IPS-NIHi7 (cell line): Measurements from ENCODE around the gene AKAP6.
"Not testable (repeated sequence)": the region's sequence is repeated elsewhere in the genome, so short reads cannot be mapped to it uniquely, and the experiment has no call there.

Source experiments
- DNase-seq: peaks from one replicate; pipeline ENCODE4 v3.0.0; 2012; ENCODE audit warnings: mixed read lengths; ENCODE audit errors: extremely low spot score

The AKAP6 gene

GRCh38 chr14:32578181-32578580, 249.1 kb downstream of the AKAP6 start:
- no peak for DNase-seq

- not testable (repeated sequence) for DNase-seq
Measured at GRCh38 chr14:32583427-32583826, 254.3 kb downstream of the AKAP6 start.

GRCh38 chr14:32584079-32584478, 255.0 kb downstream of the AKAP6 start:
- no peak for DNase-seq

- no peak for DNase-seq
Measured at GRCh38 chr14:32587461-32587860, 258.4 kb downstream of the AKAP6 start.

- peak; percentile 46 for DNase-seq
Measured at GRCh38 chr14:32588448-32589320, 259.6 kb downstream of the AKAP6 start.

- no peak for DNase-seq
Measured at GRCh38 chr14:32590157-32590556, 261.1 kb downstream of the AKAP6 start.

- DNase-seq = no peak
Measured at GRCh38 chr14:32593290-32593942, 264.3 kb downstream of the AKAP6 start.

GRCh38 chr14:32594766-32595165, 265.7 kb downstream of the AKAP6 start:
- no peak for DNase-seq

GRCh38 chr14:32595497-32595896, 266.4 kb downstream of the AKAP6 start:
- DNase-seq = no peak

GRCh38 chr14:32596390-32596789, 267.3 kb downstream of the AKAP6 start:
- DNase-seq = no peak

- no peak for DNase-seq
Measured at GRCh38 chr14:32597771-32598170, 268.7 kb downstream of the AKAP6 start.

GRCh38 chr14:32601069-32601468, 272.0 kb downstream of the AKAP6 start:
- DNase-seq = no peak

- DNase-seq = no peak
Measured at GRCh38 chr14:32601906-32602305, 272.8 kb downstream of the AKAP6 start.

GRCh38 chr14:32602699-32603098, 273.6 kb downstream of the AKAP6 start:
- DNase-seq = no peak

- DNase-seq = no peak
Measured at GRCh38 chr14:32603992-32604565, 275.0 kb downstream of the AKAP6 start.

GRCh38 chr14:32606301-32606700, 277.2 kb downstream of the AKAP6 start:
- no peak for DNase-seq

GRCh38 chr14:32607399-32607798, 278.3 kb downstream of the AKAP6 start:
- DNase-seq = no peak

GRCh38 chr14:32608857-32609256, 279.8 kb downstream of the AKAP6 start:
- no peak for DNase-seq

GRCh38 chr14:32609388-32609787, 280.3 kb downstream of the AKAP6 start:
- DNase-seq = no peak

- no peak for DNase-seq
Measured at GRCh38 chr14:32611752-32612151, 282.7 kb downstream of the AKAP6 start.

- DNase-seq = no peak
Measured at GRCh38 chr14:32618991-32619390, 289.9 kb downstream of the AKAP6 start.

- DNase-seq = no peak
Measured at GRCh38 chr14:32620303-32620702, 291.2 kb downstream of the AKAP6 start.

GRCh38 chr14:32620724-32621123, 291.6 kb downstream of the AKAP6 start:
- no peak for DNase-seq
